Stimulated activated memory B cell treated with anti-CD40 and anti-IgM and Interleukin-4, amounts not matched to agents 10 μg/mL and 1 μg/mL and 100 μg/mL, for 72 hours (primary cell): ENCODE measurements around the gene LSP1.

Experiments used
- ATAC-seq: fragments of 150-1000 bp; cut with Tn5 transposase; 2 replicates; pipeline ENCODE4 v1.10.0; 2021
- H3K27ac Mint-ChIP-seq: one replicate; pipeline ENCODE4 v1.8.0; 2022; ENCODE audit warnings: mild to moderate bottlenecking, mixed read lengths
- H3K27me3 Mint-ChIP-seq: one replicate; pipeline ENCODE4 v1.8.0; 2022; ENCODE audit warnings: mixed read lengths
- H3K36me3 Mint-ChIP-seq: one replicate; pipeline ENCODE4 v1.8.0; 2022; ENCODE audit warnings: mixed read lengths
- H3K4me1 Mint-ChIP-seq: one replicate; pipeline ENCODE4 v1.8.0; 2022; ENCODE audit warnings: mixed read lengths
- H3K4me3 Mint-ChIP-seq: one replicate; pipeline ENCODE4 v1.8.0; 2022; ENCODE audit warnings: mild to moderate bottlenecking, moderate library complexity, mixed read lengths
- H3K9me3 Mint-ChIP-seq: one replicate; pipeline ENCODE4 v1.8.0; 2022; ENCODE audit warnings: mixed read lengths

The LSP1 gene

DNA sequence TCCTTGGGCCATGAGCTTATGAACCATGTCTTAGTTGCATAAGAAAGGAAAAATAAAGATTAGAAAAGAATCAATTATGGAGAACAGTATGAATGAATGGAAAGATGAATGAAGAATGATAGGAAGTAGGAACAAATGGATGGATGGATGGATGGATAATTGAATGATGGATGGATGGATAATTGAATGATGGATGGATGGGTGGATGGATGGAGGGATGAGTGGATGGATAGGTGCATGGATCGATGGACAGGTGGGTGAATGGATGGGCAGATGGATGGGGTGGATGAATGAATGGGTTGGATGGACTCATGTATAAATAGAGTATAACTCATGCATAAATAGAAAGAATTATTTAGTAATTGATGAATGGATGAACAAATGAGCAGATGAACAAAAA, 7.2 kb downstream of the LSP1 start:
- Mint-ChIP-seq H3K36me3 (no peaks in the 10 kb centered on the region), H3K27ac (no peak overlapping the region), H3K27me3 (no peaks in the 10 kb centered on the region), H3K4me3 (no peak overlapping the region), H3K4me1 (peaks cover 14% of the 10 kb centered on the region), H3K9me3 (no peaks in the 10 kb centered on the region)
- ATAC-seq: no peak

DNA sequence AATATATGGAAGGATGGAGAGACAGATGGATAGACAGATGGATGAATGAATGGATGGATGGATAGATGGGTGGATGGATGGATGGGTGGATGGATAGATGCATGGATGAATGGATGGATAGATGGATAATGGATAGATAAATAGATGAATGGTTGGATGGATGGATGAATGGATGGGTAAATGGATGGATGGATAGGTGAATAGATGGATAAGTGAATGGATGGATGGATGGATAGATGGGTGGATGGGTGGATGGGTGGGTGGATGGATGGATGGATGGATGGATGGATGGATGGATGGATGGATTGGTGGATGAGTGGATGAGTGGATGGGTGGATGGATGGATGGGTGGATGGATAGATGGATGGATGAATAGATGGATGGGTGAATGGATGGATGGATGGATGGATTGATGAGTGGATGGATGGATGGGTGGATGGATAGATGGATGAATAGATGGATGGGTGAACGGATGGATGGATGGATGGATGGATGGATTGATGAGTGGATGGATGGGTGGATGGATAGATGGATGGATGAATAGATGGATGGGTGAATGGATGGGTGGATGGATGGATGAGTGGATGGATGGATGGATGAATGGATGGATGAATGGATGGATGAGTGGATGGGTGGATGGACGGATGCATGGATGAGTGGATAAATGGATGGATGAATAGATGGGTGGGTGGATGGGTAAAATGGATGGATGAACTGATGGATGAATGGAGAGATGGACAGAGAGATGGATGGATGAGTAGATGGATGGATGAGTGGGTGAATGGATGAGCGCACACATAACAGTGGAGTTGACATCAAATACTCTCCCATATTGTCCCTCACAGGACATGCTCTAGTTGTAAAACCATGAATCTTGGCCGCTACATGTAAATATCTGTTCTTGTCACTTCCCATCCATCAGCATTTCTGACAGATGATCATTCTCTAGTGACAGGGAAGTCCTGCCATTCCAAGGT, 8.8 kb downstream of the LSP1 start:
- Mint-ChIP-seq H3K27me3 (no peaks in the 10 kb centered on the region), H3K4me1 (no peaks in the 10 kb centered on the region), H3K36me3 (peaks cover 10% of the 10 kb centered on the region), H3K4me3 (no peak overlapping the region), H3K9me3 (no peaks in the 10 kb centered on the region), H3K27ac (no peak overlapping the region)
- ATAC-seq: no peak

DNA sequence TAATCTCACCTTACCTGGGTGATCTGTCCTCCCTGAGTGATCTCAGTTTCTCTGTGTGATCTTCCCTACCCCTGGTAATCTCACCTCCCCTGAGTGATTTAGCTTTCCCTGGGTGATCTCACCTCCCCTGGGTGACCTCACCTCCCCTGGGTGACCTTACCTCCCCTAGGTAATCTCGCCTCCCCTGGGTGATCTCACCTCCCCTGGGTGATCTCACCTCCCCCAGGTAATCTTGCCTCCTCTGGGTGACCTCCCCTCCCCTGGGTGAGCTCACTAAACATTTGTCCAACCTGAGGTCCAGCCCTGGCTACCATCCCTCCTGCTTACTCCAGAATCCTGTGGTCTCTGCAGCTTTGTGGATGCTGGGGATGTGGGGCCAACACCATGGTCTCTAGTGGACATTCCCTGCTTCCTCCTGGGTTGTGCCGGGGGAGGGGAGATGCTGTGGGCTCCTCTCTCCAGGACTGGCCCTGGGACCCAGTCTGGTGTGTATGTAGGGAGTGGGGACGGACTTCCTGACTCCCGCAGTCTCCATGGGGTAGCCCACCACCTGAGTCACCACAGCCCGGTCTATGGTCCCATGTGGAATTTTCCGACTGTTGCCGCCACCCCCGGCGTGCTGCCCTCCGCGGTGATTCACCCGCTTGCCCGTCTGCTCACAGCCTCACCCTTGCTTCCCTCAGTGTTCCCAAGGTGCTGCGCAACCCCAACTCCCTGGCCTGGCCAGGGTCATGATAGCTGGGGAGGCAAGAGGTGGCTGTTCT, 9.9 kb downstream of the LSP1 start:
- H3K27ac Mint-ChIP-seq: no peak overlapping the region
- H3K36me3 Mint-ChIP-seq: peaks cover 10% of the 10 kb centered on the region
- ATAC-seq: no peak
- no peaks in the 10 kb centered on the region for H3K4me1 Mint-ChIP-seq
- H3K4me3 Mint-ChIP-seq: no peak overlapping the region
- H3K9me3 Mint-ChIP-seq: no peaks in the 10 kb centered on the region
- H3K27me3 Mint-ChIP-seq: no peaks in the 10 kb centered on the region

DNA sequence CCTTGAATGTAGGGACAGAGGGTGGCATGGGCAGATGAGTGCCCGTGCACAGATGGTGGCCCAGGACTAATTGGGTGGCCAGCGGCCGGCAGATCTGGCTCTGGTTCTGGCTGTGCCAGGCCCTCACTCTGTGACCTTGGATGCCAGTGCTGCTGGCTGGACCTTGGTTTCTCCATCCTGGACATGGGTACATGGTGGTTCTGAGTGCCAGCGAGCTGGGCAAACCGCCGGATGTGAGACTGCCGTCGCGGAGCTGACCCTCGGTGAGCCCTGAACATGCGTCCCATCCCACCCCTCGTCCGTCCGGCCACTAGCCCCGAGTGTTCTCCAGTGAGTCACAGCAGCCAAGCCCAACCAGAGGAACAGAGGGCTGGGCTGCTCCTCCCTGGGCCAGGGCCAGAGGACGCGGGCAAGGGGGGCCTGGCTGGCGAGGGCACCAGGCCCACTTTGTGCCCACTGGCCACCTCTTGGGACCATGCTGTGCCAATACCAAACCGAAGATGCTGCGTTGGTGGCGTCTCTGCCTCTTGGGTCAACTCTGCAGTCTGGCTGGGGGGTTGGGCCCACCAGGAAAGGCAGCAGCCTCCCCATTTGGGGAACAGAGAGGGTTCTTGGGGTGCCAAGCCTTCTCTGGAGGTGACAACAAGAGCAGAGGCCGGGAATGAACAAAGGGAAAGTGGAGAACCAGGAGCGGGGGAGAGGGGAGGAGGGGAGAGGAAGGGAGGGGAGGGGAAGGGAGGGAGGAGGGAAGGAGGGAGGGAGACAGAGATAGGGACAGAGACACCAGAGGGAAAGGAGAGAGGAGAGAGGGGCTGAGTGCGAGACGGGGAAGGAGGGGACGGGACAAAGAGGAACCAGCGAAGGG, 10.7 kb downstream of the LSP1 start:
- Mint-ChIP-seq H3K27ac (no peak overlapping the region), H3K4me3 (no peak overlapping the region), H3K36me3 (peaks cover 10% of the 10 kb centered on the region), H3K9me3 (no peaks in the 10 kb centered on the region), H3K27me3 (no peaks in the 10 kb centered on the region), H3K4me1 (no peaks in the 10 kb centered on the region)
- no peak for ATAC-seq

DNA sequence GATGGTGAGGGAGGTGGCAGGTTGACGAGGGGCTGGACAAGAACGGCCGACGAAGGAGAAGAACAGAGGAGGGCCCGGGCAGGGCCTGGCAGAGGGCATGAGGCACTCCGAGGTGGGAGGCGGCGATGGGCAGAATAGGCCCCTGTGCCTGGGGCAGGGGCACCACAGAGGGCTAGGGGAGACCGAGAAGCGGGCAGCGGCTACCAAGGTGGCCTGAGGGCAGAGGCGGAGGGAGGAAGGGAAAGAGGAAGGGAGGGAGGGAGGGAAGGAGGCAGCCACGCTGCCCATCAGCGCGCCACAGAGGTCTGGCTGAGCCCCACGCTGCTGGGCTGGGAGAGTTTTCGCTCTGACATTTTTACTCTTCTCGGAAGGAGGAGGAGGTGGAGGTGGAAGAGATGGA, 11.3 kb downstream of the LSP1 start:
- no peak for ATAC-seq
- H3K27me3 Mint-ChIP-seq: no peaks in the 10 kb centered on the region
- H3K36me3 Mint-ChIP-seq: peaks cover 16% of the 10 kb centered on the region
- no peaks in the 10 kb centered on the region for H3K9me3 Mint-ChIP-seq
- H3K4me1 Mint-ChIP-seq: no peaks in the 10 kb centered on the region
- no peak overlapping the region for H3K4me3 Mint-ChIP-seq
- H3K27ac Mint-ChIP-seq: no peak overlapping the region

DNA sequence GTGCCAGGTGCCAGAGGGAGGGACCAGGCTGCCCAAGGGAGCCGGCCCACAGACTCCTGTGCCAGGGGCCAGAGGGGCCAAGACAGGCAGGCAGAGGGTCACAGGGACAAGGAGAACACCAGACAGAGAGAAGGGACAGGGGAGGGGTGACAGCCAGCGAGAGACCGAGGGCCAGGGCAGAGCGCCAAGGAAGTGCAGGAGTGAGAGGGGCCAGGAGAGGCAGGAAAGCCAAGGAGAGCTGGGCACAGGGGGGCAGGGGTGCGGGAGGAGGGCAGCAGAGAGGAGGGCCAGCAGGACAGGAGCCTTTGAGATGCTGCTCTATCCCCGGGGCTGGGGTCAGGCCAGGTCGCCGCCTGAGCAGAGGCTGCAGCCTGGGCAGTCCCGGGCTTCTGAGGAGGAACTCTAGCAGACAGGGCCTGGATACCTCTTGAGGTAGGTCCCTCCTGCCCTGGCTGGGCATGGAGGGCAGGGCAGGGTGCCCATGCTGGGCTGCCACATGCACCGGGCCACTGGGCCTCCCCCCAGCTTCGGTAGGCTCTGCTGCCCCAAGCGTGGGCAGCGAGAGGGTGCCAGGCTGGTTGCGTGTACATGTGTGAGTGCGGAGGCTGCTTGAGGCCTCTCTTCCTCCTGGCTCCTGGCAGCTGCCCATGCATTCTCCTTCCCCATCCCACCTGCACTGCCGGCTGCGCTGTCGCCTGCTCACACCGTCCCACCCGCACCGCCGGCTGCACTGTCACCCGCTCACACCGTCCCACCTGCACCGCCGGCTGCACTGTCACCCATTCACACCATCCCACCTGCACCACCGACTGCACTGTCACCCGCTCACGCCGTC, 12.2 kb downstream of the LSP1 start:
- no peaks in the 10 kb centered on the region for H3K27me3 Mint-ChIP-seq
- H3K4me1 Mint-ChIP-seq: no peaks in the 10 kb centered on the region
- H3K9me3 Mint-ChIP-seq: no peaks in the 10 kb centered on the region
- peak overlapping the region; percentile 30 for H3K4me3 Mint-ChIP-seq
- peaks cover 22% of the 10 kb centered on the region for H3K36me3 Mint-ChIP-seq
- ATAC-seq: no peak
- peak overlapping the region; percentile 46 for H3K27ac Mint-ChIP-seq

DNA sequence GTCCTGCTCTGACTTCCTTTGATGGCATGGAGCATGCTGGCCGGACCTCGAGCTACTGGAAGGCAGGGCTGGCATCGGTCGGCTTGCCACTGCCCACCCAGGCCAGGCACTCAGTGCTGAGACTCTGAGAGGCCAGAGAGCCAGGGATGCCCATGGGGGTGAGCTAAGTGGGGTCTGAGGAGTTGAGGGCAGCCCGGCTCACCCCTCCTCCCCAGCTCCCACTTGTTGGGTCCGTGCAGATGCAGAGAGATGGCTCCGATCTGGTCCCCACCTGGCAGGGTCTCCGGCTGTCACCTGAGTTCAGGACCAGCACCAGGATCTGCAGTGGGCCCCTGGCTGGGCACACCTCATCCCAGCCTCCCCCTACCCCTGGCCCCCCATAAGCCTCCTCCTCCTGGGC, 13.3 kb downstream of the LSP1 start:
- H3K36me3 Mint-ChIP-seq: peaks cover 27% of the 10 kb centered on the region
- H3K27ac Mint-ChIP-seq: no peak overlapping the region
- no peak overlapping the region for H3K4me3 Mint-ChIP-seq
- no peaks in the 10 kb centered on the region for H3K9me3 Mint-ChIP-seq
- no peaks in the 10 kb centered on the region for H3K27me3 Mint-ChIP-seq
- no peaks in the 10 kb centered on the region for H3K4me1 Mint-ChIP-seq
- no peak for ATAC-seq

DNA sequence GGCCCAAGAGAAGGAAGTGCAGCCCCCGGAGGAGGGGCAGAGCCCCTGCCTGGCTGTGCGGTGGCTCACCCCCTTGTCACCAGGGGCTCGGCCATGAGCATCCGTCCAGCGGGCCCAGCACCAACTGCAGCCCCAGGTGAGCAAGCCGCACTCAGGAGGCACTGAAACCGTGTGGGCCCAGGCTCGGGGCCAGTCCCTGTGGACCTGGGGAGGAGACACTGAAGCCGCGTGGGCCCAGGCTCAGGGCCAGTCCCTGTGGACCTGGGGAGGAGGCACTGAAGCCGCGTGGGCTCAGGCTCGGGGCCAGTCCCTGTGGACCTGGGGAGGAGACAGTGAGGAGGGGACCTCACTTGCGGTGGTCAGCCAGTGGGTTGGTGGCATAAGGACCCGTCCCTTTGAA, 13.9 kb downstream of the LSP1 start:
- no peak for ATAC-seq
- Mint-ChIP-seq H3K4me3 (no peak overlapping the region), H3K4me1 (no peaks in the 10 kb centered on the region), H3K27me3 (no peaks in the 10 kb centered on the region), H3K36me3 (peaks cover 27% of the 10 kb centered on the region), H3K9me3 (no peaks in the 10 kb centered on the region), H3K27ac (no peak overlapping the region)

DNA sequence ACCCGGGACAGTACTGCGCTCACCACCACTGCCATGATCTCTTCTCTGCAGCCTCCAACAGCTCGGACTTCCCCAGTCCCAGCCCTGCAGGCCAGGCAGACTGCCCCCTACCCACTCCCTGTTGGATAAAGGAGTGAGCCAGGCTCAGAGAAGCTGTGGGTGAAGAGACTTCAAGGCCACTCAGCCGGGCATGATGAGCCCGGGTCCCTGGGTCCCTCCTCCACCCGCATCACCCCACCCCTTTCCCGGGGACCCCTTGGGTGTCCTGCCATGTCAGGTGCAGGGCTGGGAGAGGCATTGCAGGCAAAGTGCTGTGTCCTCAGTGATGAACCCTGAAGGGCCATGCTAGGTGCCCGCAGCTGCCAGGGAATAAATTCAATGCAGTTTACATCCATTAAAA, 14.5 kb downstream of the LSP1 start:
- Mint-ChIP-seq H3K4me1 (no peaks in the 10 kb centered on the region), H3K9me3 (no peaks in the 10 kb centered on the region), H3K36me3 (peaks cover 31% of the 10 kb centered on the region), H3K27ac (no peak overlapping the region), H3K27me3 (no peaks in the 10 kb centered on the region), H3K4me3 (no peak overlapping the region)
- no peak for ATAC-seq

DNA sequence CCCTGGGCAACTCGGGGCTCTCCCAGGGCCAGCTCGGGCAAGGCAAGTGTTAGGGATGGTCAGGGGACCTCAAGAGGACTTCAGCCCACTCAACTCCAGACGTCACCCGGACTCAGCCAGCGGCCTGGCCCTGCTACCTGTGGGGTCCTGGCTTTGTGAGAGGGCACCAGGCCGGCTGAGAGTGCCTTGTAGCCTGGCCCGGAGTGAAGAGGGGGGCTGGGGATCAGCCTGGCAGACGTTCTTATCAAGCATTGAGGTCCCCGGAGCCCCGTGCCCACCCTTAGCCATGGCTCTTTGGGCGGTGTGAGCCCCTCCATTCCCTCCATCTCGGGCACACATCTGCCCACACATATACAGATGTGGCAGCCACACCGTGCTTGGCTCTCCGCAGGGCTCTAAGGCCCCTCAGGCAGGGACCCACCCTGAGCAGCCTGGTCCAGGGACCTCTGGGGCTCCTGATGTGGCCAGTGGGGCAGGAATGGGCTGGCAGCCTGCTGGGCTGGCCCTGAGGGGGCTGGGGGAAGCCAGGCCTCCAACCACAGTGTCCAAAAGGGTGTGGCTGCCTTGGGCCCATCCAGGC, 15.3 kb downstream of the LSP1 start:
- peak overlapping the region; percentile 57 for H3K27ac Mint-ChIP-seq
- H3K4me1 Mint-ChIP-seq: no peaks in the 10 kb centered on the region
- H3K4me3 Mint-ChIP-seq: no peak overlapping the region

DNA sequence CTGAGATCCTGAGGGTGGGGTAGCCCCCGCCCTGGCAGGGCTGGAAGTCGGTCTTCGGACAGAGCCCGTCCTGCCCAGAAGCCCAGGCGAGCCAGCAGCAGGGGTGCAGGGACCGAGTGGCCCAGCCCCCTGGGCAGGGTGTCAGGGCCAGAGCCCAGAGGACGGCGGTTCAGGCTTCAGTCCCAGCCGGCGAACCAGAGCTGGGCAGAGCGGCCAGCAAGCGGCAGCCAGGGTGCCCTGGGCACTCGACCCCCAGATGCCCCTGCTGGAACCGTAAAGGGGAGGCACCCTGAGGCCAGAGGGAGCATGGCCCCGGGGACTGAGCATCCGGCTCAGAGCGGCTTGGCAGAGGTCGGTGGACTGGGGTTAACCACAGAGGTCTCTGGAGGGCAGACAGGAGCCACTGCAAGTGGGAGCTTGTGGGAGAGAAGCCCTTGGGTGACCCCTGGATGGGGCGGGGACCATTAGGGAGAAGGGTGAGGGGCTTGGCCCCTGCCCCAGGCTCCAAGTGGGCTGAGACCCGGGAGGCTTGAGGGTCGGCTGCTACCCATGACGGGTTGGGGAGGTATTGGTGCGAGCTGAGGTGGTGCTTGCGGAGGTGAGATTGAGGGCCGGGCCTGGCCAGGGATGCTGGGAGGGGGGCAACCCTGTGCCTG, 15.9 kb downstream of the LSP1 start:
- H3K4me3 Mint-ChIP-seq: peak overlapping the region; percentile 25
- H3K36me3 Mint-ChIP-seq: peaks cover 36% of the 10 kb centered on the region
- H3K4me1 Mint-ChIP-seq: no peaks in the 10 kb centered on the region
- H3K27me3 Mint-ChIP-seq: no peaks in the 10 kb centered on the region
- no peaks in the 10 kb centered on the region for H3K9me3 Mint-ChIP-seq
- peak overlapping the region; percentile 57 for H3K27ac Mint-ChIP-seq
- ATAC-seq: peak; percentile 64

More for the DNA sequence above, 15.3 kb downstream of the LSP1 start:
- H3K9me3 Mint-ChIP-seq: no peaks in the 10 kb centered on the region
- H3K36me3 Mint-ChIP-seq: peaks cover 36% of the 10 kb centered on the region
- no peak for ATAC-seq
- H3K27me3 Mint-ChIP-seq: no peaks in the 10 kb centered on the region

DNA sequence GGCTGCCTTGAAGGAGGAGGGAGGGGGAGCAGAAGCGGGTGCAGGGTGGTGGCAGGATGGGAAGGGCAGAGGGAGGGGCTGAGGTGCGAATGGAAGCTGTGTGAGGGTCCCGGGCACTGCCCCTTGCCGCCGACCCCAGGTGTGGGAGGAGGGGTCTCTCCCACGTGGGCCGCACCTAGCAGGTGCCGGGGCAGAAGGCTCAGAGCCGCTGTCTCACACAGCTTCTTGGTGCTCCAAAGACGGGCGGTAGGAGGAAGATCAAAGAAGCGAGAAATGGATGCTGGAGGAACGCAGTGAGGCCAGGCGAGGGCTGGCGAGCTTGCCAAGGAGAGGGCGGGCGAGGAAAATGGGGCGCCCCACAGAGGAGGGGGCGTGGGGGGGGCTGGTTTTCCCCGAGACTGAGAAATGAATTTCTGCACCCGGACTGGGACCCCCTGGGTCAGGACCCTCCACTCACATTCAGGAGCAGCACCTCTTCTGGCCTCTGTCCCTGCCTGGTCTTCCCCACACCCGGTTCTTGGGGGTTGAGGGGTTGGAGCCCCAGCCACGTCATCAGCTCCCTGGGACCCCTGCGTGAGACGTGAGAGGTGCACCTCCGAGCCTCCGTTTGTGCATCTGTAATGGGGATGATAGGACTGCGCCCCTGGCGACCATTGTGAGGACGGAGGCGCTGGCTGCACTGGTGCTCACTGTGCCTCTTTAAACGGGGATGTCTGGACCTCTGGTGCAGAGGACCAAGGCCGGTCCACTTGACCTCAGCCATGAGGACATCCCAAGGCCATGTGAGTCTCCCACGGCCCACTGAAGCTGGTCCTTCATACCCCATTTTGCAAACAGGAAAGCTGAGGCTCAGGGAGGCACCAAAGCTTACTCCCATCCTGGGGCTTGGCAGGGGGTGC, 16.8 kb downstream of the LSP1 start:
- peak overlapping the region; percentile 25 for H3K4me3 Mint-ChIP-seq
- H3K9me3 Mint-ChIP-seq: no peaks in the 10 kb centered on the region
- H3K36me3 Mint-ChIP-seq: peaks cover 36% of the 10 kb centered on the region
- H3K4me1 Mint-ChIP-seq: no peaks in the 10 kb centered on the region
- ATAC-seq: no peak
- H3K27ac Mint-ChIP-seq: peak overlapping the region; percentile 57
- no peaks in the 10 kb centered on the region for H3K27me3 Mint-ChIP-seq

DNA sequence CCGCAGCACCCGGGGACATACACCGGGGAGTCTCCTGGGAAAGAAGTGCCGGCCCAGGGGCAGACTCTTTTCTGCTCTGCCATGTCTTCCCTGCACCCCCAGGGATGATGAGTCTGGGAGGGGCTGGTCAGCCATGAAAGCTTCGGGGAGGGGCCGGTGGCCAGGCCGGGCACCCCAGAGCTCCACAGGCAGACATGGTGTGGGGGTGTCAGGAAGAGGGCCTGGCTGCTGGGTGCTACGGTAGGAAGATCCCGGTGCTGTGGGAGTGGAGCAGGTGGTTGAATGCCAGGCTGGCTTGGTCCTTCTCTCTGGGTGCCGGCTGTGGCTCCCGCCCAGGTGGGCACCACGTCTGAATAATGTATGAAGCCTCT, 17.4 kb downstream of the LSP1 start:
- Mint-ChIP-seq H3K4me1 (peaks cover 4% of the 10 kb centered on the region), H3K36me3 (peaks cover 35% of the 10 kb centered on the region), H3K4me3 (peak overlapping the region; percentile 22), H3K27ac (peak overlapping the region; percentile 57), H3K9me3 (no peaks in the 10 kb centered on the region), H3K27me3 (no peaks in the 10 kb centered on the region)
- no peak for ATAC-seq
